Measurements from ENCODE around the gene QPCT. TPM values are rescaled to one million over a fixed set of nuclear protein-coding genes. Genes with fewer than 3 reads are reported as not detected.

Gene QPCT
- total RNA-seq, 2 experiments from 2014 or later: 3.5 to 52.6 TPM

DNA sequence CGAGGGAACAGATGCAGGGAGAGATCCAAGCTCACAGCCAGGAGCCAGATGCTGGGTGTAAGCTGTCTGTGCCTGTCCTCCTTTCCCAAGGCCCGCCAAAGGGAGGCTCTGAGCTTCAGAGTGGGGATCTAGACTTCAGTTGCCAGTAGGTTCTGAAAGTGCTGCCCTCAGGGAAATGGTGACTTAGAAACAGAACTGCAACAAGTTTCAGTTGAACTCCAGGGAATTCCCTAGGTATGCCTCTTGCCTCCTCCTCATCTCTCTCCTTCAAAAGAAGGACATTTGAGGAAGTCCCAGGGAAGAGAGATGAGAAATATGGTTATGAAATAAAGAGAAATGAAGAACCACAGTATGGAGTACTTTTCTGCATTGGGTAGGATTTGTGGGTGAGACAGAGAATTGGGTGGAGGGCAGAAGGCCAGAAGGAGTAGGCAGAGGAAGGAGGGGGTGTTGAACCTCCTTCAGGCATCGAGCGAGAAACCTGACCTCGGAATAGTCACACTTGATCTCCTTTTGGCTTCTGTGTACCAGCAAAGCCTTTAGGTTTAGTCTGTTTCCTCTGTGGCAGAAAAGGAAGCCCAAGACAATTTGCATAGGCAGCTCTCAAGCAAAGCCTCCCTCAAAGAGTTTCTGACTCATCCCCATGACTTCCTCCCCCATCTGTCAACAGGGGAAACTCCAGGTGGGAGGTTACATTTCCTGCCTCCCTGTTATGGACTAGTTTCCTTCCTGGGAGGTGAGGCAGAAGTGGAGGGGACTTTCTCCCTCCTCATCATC, 45.7 kb downstream of the QPCT start:
- H3K36me3 ChIP-seq (ENCODE audit: insufficient read depth, low read length): no peaks in the 10 kb centered on the region
- H3K9me2 ChIP-seq (ENCODE audit: insufficient read depth, low read length): no peaks in the 10 kb centered on the region
- peak overlapping the region; percentile 48 for H3K4me3 ChIP-seq (ENCODE audit: low read depth, low read length, poor library complexity, severe bottlenecking)
- peak overlapping the region; percentile 80 for H3K27ac ChIP-seq (ENCODE audit: low read depth, low read length, poor library complexity, severe bottlenecking)
- CTCF ChIA-PET (ENCODE audit: unreplicated experiment): interaction anchor here (1.0 to 3.3 kb wide), 3 partner anchors 11 to 31 kb away, joined by 3 to 37 read pairs (median 3); no protein-coding TSS in a partner anchor
- H3K79me2 ChIP-seq (ENCODE audit: insufficient read depth, low read depth, low read length): no peaks in the 10 kb centered on the region
- H3K4me2 ChIP-seq (ENCODE audit: low read length): peak overlapping the region; percentile 65
- no peak for TF ChIP-seq EZH2phosphoT487 (IDR thresholded peaks at IDR 0.05; ENCODE audit: borderline replicate concordance, low read depth, low read length)
- TF ChIP-seq CTCF (conservative IDR thresholded peaks at IDR 0.05; ENCODE audit: low read length): no peak
- intact Hi-C loops (cut with micrococcal nuclease; ENCODE audit: unreplicated experiment): loop anchor here (1.0 to 5.0 kb wide), 7 partner anchors 14 to 282 kb away; partner anchors contain the start of genes CDC42EP3, CEBPZ and NDUFAF7
- TSS peak; percentile 97 for BruUV-seq (replicated peaks)
- H4K20me1 ChIP-seq (ENCODE audit: insufficient read depth, low read length): no peaks in the 10 kb centered on the region
- POLR2A ChIA-PET: interaction anchor here (0.6 to 7.2 kb wide), 26 partner anchors 9 to 303 kb away, joined by 3 to 158 read pairs (median 4); no protein-coding TSS in a partner anchor
- H2AFZ ChIP-seq (ENCODE audit: low read length): no peak overlapping the region; the same call in 1 of the 2 replicates
- H3K9me3 ChIP-seq (ENCODE audit: low read length): no peaks in the 10 kb centered on the region
- peak; percentile 93 for DNase-seq (ENCODE audit: low spot score)
- H3K4me1 ChIP-seq (ENCODE audit: insufficient read depth, low read length, poor library complexity, severe bottlenecking): peaks cover 75% of the 10 kb centered on the region

- ChIA-PET CTCF (ENCODE audit: unreplicated experiment) (interaction anchor here (0.7 to 3.3 kb wide), 3 partner anchors 10 to 264 kb away, joined by 3 to 37 read pairs (median 4); no protein-coding TSS in a partner anchor), POLR2A (interaction anchor here (0.6 to 7.2 kb wide), 13 partner anchors 14 to 140 kb away, joined by 3 to 158 read pairs (median 5); no protein-coding TSS in a partner anchor)
- Histone ChIP-seq H4K20me1 (ENCODE audit: insufficient read depth, low read length) (no peaks in the 10 kb centered on the region), H3K9me2 (ENCODE audit: insufficient read depth, low read length) (no peaks in the 10 kb centered on the region), H3K4me1 (ENCODE audit: insufficient read depth, low read length, poor library complexity, severe bottlenecking) (peaks cover 79% of the 10 kb centered on the region), H3K4me3 (ENCODE audit: low read depth, low read length, poor library complexity, severe bottlenecking) (peak overlapping the region; percentile 33), H3K9me3 (ENCODE audit: low read length) (no peaks in the 10 kb centered on the region), H3K79me2 (ENCODE audit: insufficient read depth, low read depth, low read length) (no peaks in the 10 kb centered on the region), H3K36me3 (ENCODE audit: insufficient read depth, low read length) (no peaks in the 10 kb centered on the region), H2AFZ (ENCODE audit: low read length) (peak overlapping the region; percentile 11; the same call in 1 of the 2 replicates), H3K27ac (ENCODE audit: low read depth, low read length, poor library complexity, severe bottlenecking) (peak overlapping the region; percentile 80), H3K4me2 (ENCODE audit: low read length) (peak overlapping the region; percentile 65)
- DNase-seq (ENCODE audit: low spot score): no peak
- no TSS peak for BruUV-seq (replicated peaks)
- intact Hi-C loops (cut with micrococcal nuclease; ENCODE audit: unreplicated experiment): loop anchor here (1.0 to 5.0 kb wide), 7 partner anchors 14 to 282 kb away; partner anchors contain the start of genes CDC42EP3, CEBPZ and NDUFAF7
- TF ChIP-seq EZH2phosphoT487 (IDR thresholded peaks at IDR 0.05; ENCODE audit: borderline replicate concordance, low read depth, low read length) (no peak), CTCF (conservative IDR thresholded peaks at IDR 0.05; ENCODE audit: low read length) (no peak)
Measured at GRCh38 chr2:37390777-37391176, 46.3 kb downstream of the QPCT start.
